SK-N-SH treated with all-trans-retinoic acid at 6 μM for 48 hours (cell line): Measurements from ENCODE around the gene ALS2.

Source experiments
- ATAC-seq: fragments of 200-7000 bp; cut with Tn5 transposase; 3 replicates; pipeline ENCODE4 v1.9.1; 2020; ENCODE audit warnings: mild to moderate bottlenecking, moderate library complexity
- ARNTL ChIP-seq: fragments of 450-650 bp; formaldehyde crosslinking; IDR thresholded peaks from 2 replicates; pipeline ENCODE4 v1.5.0; 2020; ENCODE audit warnings: low read depth, mild to moderate bottlenecking, moderate library complexity, borderline replicate concordance
- BACH2 ChIP-seq: fragments of 250-450 bp; sonication (Bioruptor Pico); IDR thresholded peaks from 2 replicates; pipeline ENCODE4 v1.9.0; 2021; ENCODE audit warnings: mild to moderate bottlenecking, borderline replicate concordance
- CSDC2 ChIP-seq: fragments of 250-450 bp; sonication (Bioruptor Pico); IDR thresholded peaks from 2 replicates; pipeline ENCODE4 v1.5.0; 2020; ENCODE audit warnings: mild to moderate bottlenecking, moderate library complexity
- CSRNP3 ChIP-seq: fragments of 250-450 bp; sonication (Bioruptor Pico); IDR thresholded peaks from 2 replicates; pipeline ENCODE4 v1.5.1; 2021; ENCODE audit warnings: mild to moderate bottlenecking, moderate library complexity
- ESRRG ChIP-seq: fragments of 250-450 bp; sonication (Bioruptor Pico); IDR thresholded peaks from 2 replicates; pipeline ENCODE4 v1.6.1; 2021; ENCODE audit warnings: mild to moderate bottlenecking
- GLIS3 ChIP-seq: fragments of 250-450 bp; sonication (Bioruptor Pico); IDR thresholded peaks from 2 replicates; pipeline ENCODE4 v1.5.0; 2020; ENCODE audit warnings: mild to moderate bottlenecking, moderate library complexity
- ISL1 ChIP-seq: fragments of 250-450 bp; sonication (Bioruptor Pico); IDR thresholded peaks from 2 replicates; pipeline ENCODE4 v2.1.2; 2022; ENCODE audit warnings: mild to moderate bottlenecking, moderate library complexity
- OSR1 ChIP-seq: fragments of 250-450 bp; sonication (Bioruptor Pico); IDR thresholded peaks from 2 replicates; pipeline ENCODE4 v1.8.0; 2022; ENCODE audit warnings: moderate library complexity, mild to moderate bottlenecking, inconsistent platforms
- PPARA ChIP-seq: fragments of 250-450 bp; sonication (Bioruptor Pico); IDR thresholded peaks from 2 replicates; pipeline ENCODE4 v1.5.0; 2020; ENCODE audit warnings: mild to moderate bottlenecking, borderline replicate concordance
- RARB ChIP-seq: fragments of 250-450 bp; sonication (Bioruptor Pico); IDR thresholded peaks from 2 replicates; pipeline ENCODE4 v1.8.0; 2021; ENCODE audit warnings: mild to moderate bottlenecking, moderate library complexity
- SNAI2 ChIP-seq: fragments of 250-450 bp; sonication (Bioruptor Pico); IDR thresholded peaks from 2 replicates; pipeline ENCODE4 v1.5.0; 2020; ENCODE audit warnings: mild to moderate bottlenecking, moderate library complexity
- TCF4 ChIP-seq: fragments of 250-450 bp; sonication (Bioruptor Pico); IDR thresholded peaks from 2 replicates; pipeline ENCODE4 v1.8.0; 2021; ENCODE audit warnings: mild to moderate bottlenecking, moderate library complexity, borderline replicate concordance
- TOX ChIP-seq: fragments of 250-450 bp; sonication (Bioruptor Pico); IDR thresholded peaks from 2 replicates; pipeline ENCODE4 v1.8.0; 2021; ENCODE audit warnings: mild to moderate bottlenecking, moderate library complexity, borderline replicate concordance
- ZC3H10 ChIP-seq: fragments of 250-450 bp; sonication (Bioruptor Pico); IDR thresholded peaks from 2 replicates; pipeline ENCODE4 v1.5.1; 2021; ENCODE audit warnings: mild to moderate bottlenecking, moderate library complexity
- ZFP3 ChIP-seq: fragments of 250-450 bp; sonication (Bioruptor Pico); IDR thresholded peaks from 2 replicates; pipeline ENCODE4 v1.5.0; 2020; ENCODE audit warnings: mild to moderate bottlenecking, moderate library complexity
- ZFP30 ChIP-seq: fragments of 450-650 bp; formaldehyde crosslinking; IDR thresholded peaks from 2 replicates; pipeline ENCODE4 v1.5.0; 2022; ENCODE audit warnings: mild to moderate bottlenecking, moderate library complexity
- ZNF565 ChIP-seq: fragments of 450-650 bp; formaldehyde crosslinking; conservative IDR thresholded peaks from 2 replicates; pipeline ENCODE4 v1.5.0; 2020; ENCODE audit warnings: low read depth, mild to moderate bottlenecking, moderate library complexity
- ZNF70 ChIP-seq: fragments of 450-650 bp; formaldehyde crosslinking; IDR thresholded peaks from 2 replicates; pipeline ENCODE4 v1.5.0; 2020; ENCODE audit warnings: mild to moderate bottlenecking, moderate library complexity
- ZNF8 ChIP-seq: fragments of 450-650 bp; formaldehyde crosslinking; IDR thresholded peaks from 2 replicates; pipeline ENCODE4 v1.5.0; 2020; ENCODE audit warnings: mild to moderate bottlenecking, moderate library complexity
- TF ChIP-seq, protein P1 (sequence below): fragments of 250-450 bp; sonication (Bioruptor Pico); IDR thresholded peaks from 2 replicates; pipeline ENCODE4 v1.5.0; 2020; ENCODE audit warnings: mild to moderate bottlenecking, moderate library complexity
- TF ChIP-seq, protein P2 (sequence below): fragments of 250-450 bp; sonication (Bioruptor Pico); IDR thresholded peaks from 2 replicates; pipeline ENCODE4 v1.8.0; 2020; ENCODE audit warnings: mild to moderate bottlenecking, moderate library complexity, borderline replicate concordance
- TF ChIP-seq, protein P3 (sequence below): fragments of 250-450 bp; sonication (Bioruptor Pico); IDR thresholded peaks from 2 replicates; pipeline ENCODE4 v1.5.1; 2020; ENCODE audit warnings: low read depth, mild to moderate bottlenecking, moderate library complexity

The ALS2 gene

DNA sequence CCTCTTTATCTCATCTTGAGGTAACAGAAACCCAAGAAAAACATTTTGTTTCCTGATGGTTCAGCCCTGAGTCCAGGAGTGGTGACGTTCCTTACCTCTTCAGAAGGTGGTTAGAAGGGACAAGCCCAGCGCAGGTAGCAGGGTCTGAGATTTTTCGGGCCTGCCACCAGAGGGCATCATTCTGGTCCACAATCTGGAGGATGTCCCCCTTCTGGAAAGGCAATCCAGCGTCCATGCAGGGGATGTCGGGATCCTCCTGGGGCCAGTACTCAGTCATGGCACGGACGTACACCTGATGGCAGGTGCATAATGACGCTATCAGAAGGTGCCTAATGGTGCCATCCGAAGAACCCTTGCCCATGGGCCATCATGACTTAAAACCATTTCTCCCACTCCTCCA lies 100.0 kb downstream of the ALS2 start:
- no peak for TF ChIP-seq ESRRG (CRISPR knock-in tag)

GRCh38 chr2:201678401-201678800 lies 102.3 kb downstream of the ALS2 start:
- ATAC-seq, result no peak
- TF ChIP-seq TCF4 (no peak), GLIS3 (CRISPR knock-in tag) (no peak), ESRRG (CRISPR knock-in tag) (no peak), ZC3H10 (CRISPR knock-in tag) (no peak), CSRNP3 (CRISPR knock-in tag) (no peak), SNAI2 (CRISPR knock-in tag) (no peak), ZNF8 (CRISPR knock-in tag) (no peak), ARNTL (CRISPR knock-in tag) (no peak)
- TF ChIP-seq, all 23 proteins: peak for 0

More for the DNA sequence above, 100.0 kb downstream of the ALS2 start:
- ATAC-seq, result peak; percentile 57; the same call in 2 of the 3 replicates

DNA sequence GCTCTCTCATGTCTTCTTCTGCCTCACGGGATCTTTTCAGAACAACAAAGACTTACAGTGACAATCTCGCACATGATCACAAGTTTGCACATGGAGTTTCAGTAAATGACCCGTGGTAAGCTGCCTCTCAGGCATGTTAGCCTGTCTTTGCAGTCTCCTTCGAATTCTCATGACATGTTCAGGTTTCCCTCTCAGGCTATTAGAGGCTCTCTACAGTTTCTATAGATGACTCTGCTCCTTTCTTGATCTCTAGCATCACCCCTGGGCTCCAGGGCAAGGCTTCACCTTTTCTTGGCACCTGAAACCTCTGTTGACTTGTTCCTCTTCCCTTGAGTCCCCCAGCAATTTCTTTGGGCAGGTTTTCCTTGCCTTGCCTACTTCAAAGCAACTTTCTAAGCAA lies 105.3 kb downstream of the ALS2 start:
- no peak for TF ChIP-seq TOX
- TF ChIP-seq, protein P1, sequence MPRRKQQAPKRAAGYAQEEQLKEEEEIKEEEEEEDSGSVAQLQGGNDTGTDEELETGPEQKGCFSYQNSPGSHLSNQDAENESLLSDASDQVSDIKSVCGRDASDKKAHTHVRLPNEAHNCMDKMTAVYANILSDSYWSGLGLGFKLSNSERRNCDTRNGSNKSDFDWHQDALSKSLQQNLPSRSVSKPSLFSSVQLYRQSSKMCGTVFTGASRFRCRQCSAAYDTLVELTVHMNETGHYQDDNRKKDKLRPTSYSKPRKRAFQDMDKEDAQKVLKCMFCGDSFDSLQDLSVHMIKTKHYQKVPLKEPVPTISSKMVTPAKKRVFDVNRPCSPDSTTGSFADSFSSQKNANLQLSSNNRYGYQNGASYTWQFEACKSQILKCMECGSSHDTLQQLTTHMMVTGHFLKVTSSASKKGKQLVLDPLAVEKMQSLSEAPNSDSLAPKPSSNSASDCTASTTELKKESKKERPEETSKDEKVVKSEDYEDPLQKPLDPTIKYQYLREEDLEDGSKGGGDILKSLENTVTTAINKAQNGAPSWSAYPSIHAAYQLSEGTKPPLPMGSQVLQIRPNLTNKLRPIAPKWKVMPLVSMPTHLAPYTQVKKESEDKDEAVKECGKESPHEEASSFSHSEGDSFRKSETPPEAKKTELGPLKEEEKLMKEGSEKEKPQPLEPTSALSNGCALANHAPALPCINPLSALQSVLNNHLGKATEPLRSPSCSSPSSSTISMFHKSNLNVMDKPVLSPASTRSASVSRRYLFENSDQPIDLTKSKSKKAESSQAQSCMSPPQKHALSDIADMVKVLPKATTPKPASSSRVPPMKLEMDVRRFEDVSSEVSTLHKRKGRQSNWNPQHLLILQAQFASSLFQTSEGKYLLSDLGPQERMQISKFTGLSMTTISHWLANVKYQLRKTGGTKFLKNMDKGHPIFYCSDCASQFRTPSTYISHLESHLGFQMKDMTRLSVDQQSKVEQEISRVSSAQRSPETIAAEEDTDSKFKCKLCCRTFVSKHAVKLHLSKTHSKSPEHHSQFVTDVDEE (CRISPR knock-in tag), result no peak
- TF ChIP-seq BACH2 (CRISPR knock-in tag), result no peak
- TF ChIP-seq, protein P2, sequence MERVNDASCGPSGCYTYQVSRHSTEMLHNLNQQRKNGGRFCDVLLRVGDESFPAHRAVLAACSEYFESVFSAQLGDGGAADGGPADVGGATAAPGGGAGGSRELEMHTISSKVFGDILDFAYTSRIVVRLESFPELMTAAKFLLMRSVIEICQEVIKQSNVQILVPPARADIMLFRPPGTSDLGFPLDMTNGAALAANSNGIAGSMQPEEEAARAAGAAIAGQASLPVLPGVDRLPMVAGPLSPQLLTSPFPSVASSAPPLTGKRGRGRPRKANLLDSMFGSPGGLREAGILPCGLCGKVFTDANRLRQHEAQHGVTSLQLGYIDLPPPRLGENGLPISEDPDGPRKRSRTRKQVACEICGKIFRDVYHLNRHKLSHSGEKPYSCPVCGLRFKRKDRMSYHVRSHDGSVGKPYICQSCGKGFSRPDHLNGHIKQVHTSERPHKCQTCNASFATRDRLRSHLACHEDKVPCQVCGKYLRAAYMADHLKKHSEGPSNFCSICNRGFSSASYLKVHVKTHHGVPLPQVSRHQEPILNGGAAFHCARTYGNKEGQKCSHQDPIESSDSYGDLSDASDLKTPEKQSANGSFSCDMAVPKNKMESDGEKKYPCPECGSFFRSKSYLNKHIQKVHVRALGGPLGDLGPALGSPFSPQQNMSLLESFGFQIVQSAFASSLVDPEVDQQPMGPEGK, result no peak
- TF ChIP-seq ESRRG (CRISPR knock-in tag), result no peak
- no peak for TF ChIP-seq ZFP30 (CRISPR knock-in tag)
- no peak for TF ChIP-seq ZFP3 (CRISPR knock-in tag)
- no peak for TF ChIP-seq CSRNP3 (CRISPR knock-in tag)
- no peak for TF ChIP-seq ZNF8 (CRISPR knock-in tag)
- TF ChIP-seq ARNTL (CRISPR knock-in tag), result no peak
- TF ChIP-seq SNAI2 (CRISPR knock-in tag), result no peak
- ATAC-seq, result no peak

DNA sequence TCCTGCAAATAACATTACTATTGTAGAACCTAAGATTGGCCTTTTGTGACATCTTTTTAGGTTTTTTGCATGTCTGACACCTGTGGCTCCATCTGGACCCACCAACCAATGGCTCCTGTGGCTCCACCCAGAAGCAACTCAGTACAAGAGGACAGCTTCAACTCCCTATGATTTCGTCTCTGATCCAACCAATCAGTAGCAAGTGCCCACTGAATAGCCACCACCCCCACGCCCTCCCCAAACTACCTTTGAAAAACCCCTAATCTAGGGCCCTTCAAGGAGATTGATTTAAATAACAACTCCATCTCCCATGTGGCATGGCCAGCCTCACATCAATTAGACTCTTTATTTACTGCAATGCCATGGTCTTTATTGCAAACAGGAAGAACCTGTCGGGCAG lies 105.9 kb downstream of the ALS2 start:
- no peak for ATAC-seq
- TF ChIP-seq CSDC2 (no peak), RARB (CRISPR knock-in tag) (no peak), ZNF8 (CRISPR knock-in tag) (no peak), ZFP30 (CRISPR knock-in tag) (no peak), TCF4 (no peak), GLIS3 (CRISPR knock-in tag) (no peak), ZNF70 (CRISPR knock-in tag) (no peak), ISL1 (no peak), ZC3H10 (CRISPR knock-in tag) (no peak), ESRRG (CRISPR knock-in tag) (no peak), ARNTL (CRISPR knock-in tag) (no peak), BACH2 (CRISPR knock-in tag) (no peak), ZNF565 (CRISPR knock-in tag) (no peak), TOX (no peak), SNAI2 (CRISPR knock-in tag) (no peak), OSR1 (no peak), PPARA (CRISPR knock-in tag) (no peak)
- TF ChIP-seq, protein P2, result no peak
- TF ChIP-seq, protein P3, sequence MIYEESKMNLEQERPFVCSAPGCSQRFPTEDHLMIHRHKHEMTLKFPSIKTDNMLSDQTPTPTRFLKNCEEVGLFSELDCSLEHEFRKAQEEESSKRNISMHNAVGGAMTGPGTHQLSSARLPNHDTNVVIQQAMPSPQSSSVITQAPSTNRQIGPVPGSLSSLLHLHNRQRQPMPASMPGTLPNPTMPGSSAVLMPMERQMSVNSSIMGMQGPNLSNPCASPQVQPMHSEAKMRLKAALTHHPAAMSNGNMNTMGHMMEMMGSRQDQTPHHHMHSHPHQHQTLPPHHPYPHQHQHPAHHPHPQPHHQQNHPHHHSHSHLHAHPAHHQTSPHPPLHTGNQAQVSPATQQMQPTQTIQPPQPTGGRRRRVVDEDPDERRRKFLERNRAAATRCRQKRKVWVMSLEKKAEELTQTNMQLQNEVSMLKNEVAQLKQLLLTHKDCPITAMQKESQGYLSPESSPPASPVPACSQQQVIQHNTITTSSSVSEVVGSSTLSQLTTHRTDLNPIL (CRISPR knock-in tag), result no peak
